ENCODE results near the gene SLC14A1.

Gene SLC14A1

DNA sequence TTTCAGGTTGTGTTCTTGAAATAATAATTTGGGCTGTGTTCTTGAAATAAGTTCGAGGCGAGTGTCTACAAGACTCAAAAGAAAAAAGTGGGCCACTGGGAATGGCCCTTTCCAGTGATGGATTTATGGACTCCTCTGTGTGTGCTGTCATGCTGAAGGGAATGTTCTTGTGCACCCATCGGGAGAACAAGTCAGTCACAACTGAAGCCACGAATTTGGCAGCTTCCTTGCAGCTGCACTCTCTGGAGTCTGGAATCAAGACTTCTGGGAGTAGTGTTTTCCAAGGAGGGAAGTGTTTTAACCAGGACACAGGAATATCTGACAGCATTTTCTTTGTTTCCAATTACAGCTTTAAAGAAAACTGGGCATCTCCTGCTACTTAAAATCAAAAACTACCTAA, 620 bp downstream of the SLC14A1 start:
- Histone ChIP-seq H3K4me1 (ENCODE audit: control insufficient read depth, insufficient read depth, low read length) (no peaks in the 10 kb centered on the region), H3K9me3 (ENCODE audit: control insufficient read depth in 2 of 2, low read length in 2 of 2) (no peaks in the 10 kb centered on the region), H3K27me3 (ENCODE audit: control insufficient read depth in 1 of 2, insufficient read depth in 2 of 2, low read length in 2 of 2) (peaks cover 5 to 6% of the 10 kb centered on the region in 2 donors), H3K9ac (ENCODE audit: low read length in 2 of 2) (no peak overlapping the region), H3K4me3 (ENCODE audit: low read length in 2 of 2) (no peak overlapping the region), H3K36me3 (ENCODE audit: control insufficient read depth in 2 of 2, insufficient read depth in 2 of 2, low read length in 2 of 2) (no peaks in the 10 kb centered on the region), H3K27ac (ENCODE audit: low read length) (no peak overlapping the region)

DNA sequence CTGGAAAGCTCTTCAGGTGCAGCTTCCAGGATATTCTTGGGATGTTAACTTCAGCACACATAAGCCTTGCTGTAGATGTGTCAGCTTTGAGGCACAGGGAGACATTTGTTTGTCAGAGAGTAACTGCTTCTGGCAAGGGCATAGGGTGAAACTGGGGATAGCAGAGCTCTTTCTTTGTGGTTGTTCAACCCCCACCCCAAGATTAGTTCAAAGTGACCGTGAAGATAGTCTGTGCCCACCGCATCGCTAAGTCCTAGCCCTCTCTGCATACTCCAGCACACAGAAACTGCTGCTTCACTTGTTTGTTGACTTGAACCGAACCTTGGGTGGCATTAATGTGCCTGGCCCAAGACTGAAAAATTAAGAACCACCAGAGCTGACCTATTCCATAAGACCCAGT, 1.4 kb downstream of the SLC14A1 start:
- Histone ChIP-seq H3K27ac (ENCODE audit: low read length) (no peak overlapping the region), H3K27me3 (ENCODE audit: control insufficient read depth in 1 of 2, insufficient read depth in 2 of 2, low read length in 2 of 2) (peaks cover 4 to 5% of the 10 kb centered on the region in 2 donors), H3K4me1 (ENCODE audit: control insufficient read depth, insufficient read depth, low read length) (no peaks in the 10 kb centered on the region), H3K9me3 (ENCODE audit: control insufficient read depth in 2 of 2, low read length in 2 of 2) (no peaks in the 10 kb centered on the region), H3K9ac (ENCODE audit: low read length in 2 of 2) (no peak overlapping the region), H3K36me3 (ENCODE audit: control insufficient read depth in 2 of 2, insufficient read depth in 2 of 2, low read length in 2 of 2) (no peaks in the 10 kb centered on the region), H3K4me3 (ENCODE audit: low read length in 2 of 2) (no peak overlapping the region)

DNA sequence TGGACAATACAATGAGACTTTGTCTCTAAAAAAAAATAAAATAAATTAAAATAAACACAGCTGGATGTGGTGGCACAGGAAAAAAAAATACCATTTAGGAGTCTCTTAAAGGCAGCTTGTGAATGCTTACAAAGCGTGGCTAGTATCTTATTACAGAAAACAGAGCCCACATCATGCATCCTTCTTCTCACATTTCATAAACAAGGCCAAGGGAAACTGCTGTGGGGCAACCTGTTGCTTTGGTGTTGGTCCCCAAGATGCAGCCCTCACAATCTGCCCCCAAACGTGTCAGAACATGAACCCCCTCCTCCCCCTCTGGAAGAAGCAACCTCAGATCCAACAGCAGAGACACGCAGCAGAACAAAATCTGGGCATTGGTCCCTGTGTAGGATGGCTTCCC, 2.6 kb downstream of the SLC14A1 start:
- H3K9me3 ChIP-seq (ENCODE audit: control insufficient read depth in 2 of 2, low read length in 2 of 2): no peaks in the 10 kb centered on the region
- H3K27ac ChIP-seq (ENCODE audit: low read length): no peak overlapping the region
- no peak overlapping the region for H3K9ac ChIP-seq (ENCODE audit: low read length in 2 of 2)
- no peaks in the 10 kb centered on the region for H3K4me1 ChIP-seq (ENCODE audit: control insufficient read depth, insufficient read depth, low read length)
- H3K36me3 ChIP-seq (ENCODE audit: control insufficient read depth in 2 of 2, insufficient read depth in 2 of 2, low read length in 2 of 2): no peaks in the 10 kb centered on the region
- no peak overlapping the region for H3K4me3 ChIP-seq (ENCODE audit: low read length in 2 of 2)
- peaks cover 2% of the 10 kb centered on the region in 2 donors for H3K27me3 ChIP-seq (ENCODE audit: control insufficient read depth in 1 of 2, insufficient read depth in 2 of 2, low read length in 2 of 2)

DNA sequence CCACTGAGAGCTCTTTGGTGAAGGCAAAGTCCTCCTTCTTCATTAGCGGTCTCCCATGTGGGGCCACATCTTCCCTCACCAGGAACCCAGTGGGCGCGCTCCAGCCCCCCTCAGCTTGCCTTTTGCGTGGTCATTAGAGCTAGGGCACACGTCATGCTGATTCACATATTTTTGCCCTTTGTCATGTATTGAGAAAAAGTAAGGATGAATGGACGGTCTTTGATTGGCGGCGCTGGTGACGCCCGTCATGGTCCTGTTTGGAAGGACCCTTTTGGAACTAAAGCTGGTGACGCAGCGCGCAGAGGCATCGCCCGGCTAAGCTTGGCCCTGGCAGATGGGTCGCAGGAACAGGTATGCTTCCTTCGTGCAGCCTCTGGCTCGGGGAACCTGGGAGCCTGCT, 3.1 kb downstream of the SLC14A1 start:
- Histone ChIP-seq H3K9me3 (ENCODE audit: control insufficient read depth in 2 of 2, low read length in 2 of 2) (no peaks in the 10 kb centered on the region), H3K27ac (ENCODE audit: low read length) (no peak overlapping the region), H3K36me3 (ENCODE audit: control insufficient read depth in 2 of 2, insufficient read depth in 2 of 2, low read length in 2 of 2) (no peaks in the 10 kb centered on the region), H3K27me3 (ENCODE audit: control insufficient read depth in 1 of 2, insufficient read depth in 2 of 2, low read length in 2 of 2) (no peaks in the 10 kb centered on the region), H3K4me1 (ENCODE audit: control insufficient read depth, insufficient read depth, low read length) (no peaks in the 10 kb centered on the region), H3K4me3 (ENCODE audit: low read length in 2 of 2) (no peak overlapping the region), H3K9ac (ENCODE audit: low read length in 2 of 2) (no peak overlapping the region)

DNA sequence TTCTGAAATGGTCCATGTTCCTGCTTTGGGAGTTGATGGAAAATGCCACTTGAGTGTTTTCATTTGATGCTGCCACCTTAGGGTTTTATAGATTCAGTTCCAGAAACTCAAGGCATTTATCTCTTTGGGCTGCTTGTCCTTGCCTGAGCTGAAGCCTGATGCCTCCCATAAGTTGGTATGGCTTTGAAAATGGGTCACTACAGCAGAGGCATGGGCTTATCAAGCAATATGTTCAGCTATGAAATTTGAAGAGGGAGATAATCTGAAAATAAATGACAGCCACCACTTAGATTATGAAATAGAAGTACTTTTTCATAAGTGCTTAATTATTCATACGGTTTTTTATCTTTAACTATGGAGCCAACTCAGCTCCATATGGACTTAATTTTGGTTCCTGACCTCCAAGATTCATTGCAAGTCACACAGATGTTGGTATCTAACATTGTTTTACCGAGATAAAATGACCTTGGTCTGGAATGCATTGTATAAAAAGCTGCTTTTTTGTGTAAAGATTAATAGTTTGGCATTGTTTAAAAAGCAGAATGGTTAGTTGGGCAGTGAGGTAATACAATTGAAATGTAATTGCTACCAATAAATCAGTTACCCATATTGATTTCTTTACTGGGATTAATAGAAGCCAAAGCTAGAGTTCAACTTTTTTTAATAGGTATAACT, 4.5 kb downstream of the SLC14A1 start:
- no peak overlapping the region for H3K4me3 ChIP-seq (ENCODE audit: low read length in 2 of 2)
- H3K36me3 ChIP-seq (ENCODE audit: control insufficient read depth in 2 of 2, insufficient read depth in 2 of 2, low read length in 2 of 2): no peaks in the 10 kb centered on the region
- no peak overlapping the region for H3K27ac ChIP-seq (ENCODE audit: low read length)
- no peaks in the 10 kb centered on the region for H3K4me1 ChIP-seq (ENCODE audit: control insufficient read depth, insufficient read depth, low read length)
- no peaks in the 10 kb centered on the region for H3K27me3 ChIP-seq (ENCODE audit: control insufficient read depth in 1 of 2, insufficient read depth in 2 of 2, low read length in 2 of 2)
- no peak overlapping the region for H3K9ac ChIP-seq (ENCODE audit: low read length in 2 of 2)
- no peaks in the 10 kb centered on the region for H3K9me3 ChIP-seq (ENCODE audit: control insufficient read depth in 2 of 2, low read length in 2 of 2)

DNA sequence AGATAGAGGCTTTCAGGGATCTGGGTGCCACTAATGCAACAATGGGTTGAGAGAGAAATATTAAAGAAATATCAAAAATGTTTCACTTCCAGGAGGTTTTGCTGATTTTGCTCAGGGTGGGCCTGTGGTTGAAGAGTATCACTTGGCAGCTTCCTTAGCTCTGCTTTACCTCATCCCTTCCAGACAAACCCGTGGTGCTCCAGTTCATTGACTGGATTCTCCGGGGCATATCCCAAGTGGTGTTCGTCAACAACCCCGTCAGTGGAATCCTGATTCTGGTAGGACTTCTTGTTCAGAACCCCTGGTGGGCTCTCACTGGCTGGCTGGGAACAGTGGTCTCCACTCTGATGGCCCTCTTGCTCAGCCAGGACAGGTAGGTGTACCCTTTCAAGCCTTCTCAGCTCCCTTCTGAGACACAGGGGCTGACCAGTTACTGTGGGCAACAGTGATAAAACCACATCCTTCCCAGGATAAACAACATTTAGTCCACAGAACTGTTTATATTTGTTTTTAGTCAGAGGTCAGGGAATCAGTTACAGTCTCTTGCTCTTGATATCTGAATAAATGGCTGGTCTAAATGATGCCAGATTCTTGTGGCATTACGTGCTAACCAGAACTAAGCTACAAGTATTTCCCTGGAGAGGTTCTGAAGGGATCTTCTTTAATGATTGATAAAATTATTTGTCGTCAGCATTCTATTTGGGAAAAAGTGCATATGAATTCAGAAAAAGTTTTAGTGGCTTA, 7.0 kb downstream of the SLC14A1 start:
- Histone ChIP-seq H3K36me3 (ENCODE audit: control insufficient read depth in 2 of 2, insufficient read depth in 2 of 2, low read length in 2 of 2) (no peaks in the 10 kb centered on the region), H3K27ac (ENCODE audit: low read length) (no peak overlapping the region), H3K27me3 (ENCODE audit: control insufficient read depth in 1 of 2, insufficient read depth in 2 of 2, low read length in 2 of 2) (no peaks in the 10 kb centered on the region), H3K4me3 (ENCODE audit: low read length in 2 of 2) (no peak overlapping the region), H3K9ac (ENCODE audit: low read length in 2 of 2) (no peak overlapping the region), H3K9me3 (ENCODE audit: control insufficient read depth in 2 of 2, low read length in 2 of 2) (no peaks in the 10 kb centered on the region), H3K4me1 (ENCODE audit: control insufficient read depth, insufficient read depth, low read length) (no peaks in the 10 kb centered on the region)

DNA sequence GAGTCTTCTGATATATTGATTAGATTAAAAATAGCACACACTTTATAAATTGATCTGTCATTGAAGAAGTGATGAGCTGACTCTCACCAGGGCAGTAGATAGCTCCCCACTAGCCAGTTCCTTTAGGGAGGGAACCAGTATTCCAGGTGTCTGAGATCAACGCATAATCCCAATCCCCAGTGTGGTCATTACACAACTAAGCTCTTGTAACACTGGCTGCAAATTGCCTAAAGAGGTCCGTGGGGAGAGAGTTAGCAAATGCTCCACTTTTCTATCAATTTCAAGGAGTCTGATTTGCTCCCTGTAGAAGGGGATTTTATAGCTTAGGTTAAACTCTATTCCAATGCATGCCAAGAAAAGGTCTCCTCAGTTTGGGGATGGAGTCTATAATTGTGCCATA, 7.7 kb downstream of the SLC14A1 start:
- H3K9me3 ChIP-seq (ENCODE audit: control insufficient read depth in 2 of 2, low read length in 2 of 2): no peaks in the 10 kb centered on the region
- H3K4me3 ChIP-seq (ENCODE audit: low read length in 2 of 2): no peak overlapping the region
- no peak overlapping the region for H3K27ac ChIP-seq (ENCODE audit: low read length)
- H3K27me3 ChIP-seq (ENCODE audit: control insufficient read depth in 1 of 2, insufficient read depth in 2 of 2, low read length in 2 of 2): no peaks in the 10 kb centered on the region
- H3K4me1 ChIP-seq (ENCODE audit: control insufficient read depth, insufficient read depth, low read length): no peaks in the 10 kb centered on the region
- no peak overlapping the region for H3K9ac ChIP-seq (ENCODE audit: low read length in 2 of 2)
- no peaks in the 10 kb centered on the region for H3K36me3 ChIP-seq (ENCODE audit: control insufficient read depth in 2 of 2, insufficient read depth in 2 of 2, low read length in 2 of 2)

DNA sequence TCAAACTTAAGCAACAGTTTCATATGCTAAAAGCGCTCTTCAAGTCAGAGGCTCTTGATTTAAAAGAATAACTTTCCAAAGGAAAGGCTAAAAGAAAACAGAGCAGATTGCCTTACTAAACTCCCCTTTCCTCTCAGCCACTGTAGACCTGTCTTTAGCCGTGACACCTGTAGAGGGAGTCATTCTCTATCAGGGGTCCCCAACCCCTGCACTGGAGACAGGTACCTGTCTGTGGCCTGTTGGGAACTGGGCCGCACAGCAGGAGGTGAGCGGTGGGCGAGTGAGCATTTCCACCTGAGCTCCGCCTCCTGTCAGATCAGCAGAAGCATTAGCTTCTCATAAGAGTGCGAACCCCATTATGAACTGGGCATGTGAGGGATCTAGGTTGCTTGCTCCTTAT, 9.6 kb downstream of the SLC14A1 start:
- Histone ChIP-seq H3K9ac (ENCODE audit: low read length in 2 of 2) (no peak overlapping the region), H3K27me3 (ENCODE audit: control insufficient read depth in 1 of 2, insufficient read depth in 2 of 2, low read length in 2 of 2) (no peaks in the 10 kb centered on the region), H3K4me3 (ENCODE audit: low read length in 2 of 2) (no peak overlapping the region), H3K4me1 (ENCODE audit: control insufficient read depth, insufficient read depth, low read length) (no peaks in the 10 kb centered on the region), H3K27ac (ENCODE audit: low read length) (no peak overlapping the region), H3K9me3 (ENCODE audit: control insufficient read depth in 2 of 2, low read length in 2 of 2) (no peaks in the 10 kb centered on the region), H3K36me3 (ENCODE audit: control insufficient read depth in 2 of 2, insufficient read depth in 2 of 2, low read length in 2 of 2) (no peaks in the 10 kb centered on the region)

DNA sequence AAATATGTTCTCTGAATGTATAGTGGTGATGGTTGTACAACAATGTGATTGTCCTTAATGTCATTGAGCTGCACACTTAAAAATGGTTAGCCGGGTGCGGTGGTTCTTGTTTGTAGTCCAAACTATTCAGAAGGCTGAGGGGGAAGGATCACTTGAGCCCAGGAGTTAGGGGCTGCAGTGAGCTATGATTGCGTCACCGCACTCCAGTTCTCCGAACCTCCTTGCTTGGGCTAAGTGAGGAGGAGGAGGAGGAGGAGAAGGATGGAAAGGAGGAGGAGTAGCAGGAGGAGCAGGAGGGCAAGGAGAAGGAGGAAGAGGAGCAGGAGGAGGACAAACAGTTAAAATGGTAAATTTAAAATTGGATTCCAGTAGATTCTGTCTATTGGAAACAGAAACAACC, 10.5 kb downstream of the SLC14A1 start:
- H3K27ac ChIP-seq (ENCODE audit: low read length): no peak overlapping the region
- H3K9me3 ChIP-seq (ENCODE audit: control insufficient read depth in 2 of 2, low read length in 2 of 2): no peaks in the 10 kb centered on the region
- H3K36me3 ChIP-seq (ENCODE audit: control insufficient read depth in 2 of 2, insufficient read depth in 2 of 2, low read length in 2 of 2): no peaks in the 10 kb centered on the region
- no peaks in the 10 kb centered on the region for H3K27me3 ChIP-seq (ENCODE audit: control insufficient read depth in 1 of 2, insufficient read depth in 2 of 2, low read length in 2 of 2)
- no peak overlapping the region for H3K9ac ChIP-seq (ENCODE audit: low read length in 2 of 2)
- no peaks in the 10 kb centered on the region for H3K4me1 ChIP-seq (ENCODE audit: control insufficient read depth, insufficient read depth, low read length)
- H3K4me3 ChIP-seq (ENCODE audit: low read length in 2 of 2): no peak overlapping the region

DNA sequence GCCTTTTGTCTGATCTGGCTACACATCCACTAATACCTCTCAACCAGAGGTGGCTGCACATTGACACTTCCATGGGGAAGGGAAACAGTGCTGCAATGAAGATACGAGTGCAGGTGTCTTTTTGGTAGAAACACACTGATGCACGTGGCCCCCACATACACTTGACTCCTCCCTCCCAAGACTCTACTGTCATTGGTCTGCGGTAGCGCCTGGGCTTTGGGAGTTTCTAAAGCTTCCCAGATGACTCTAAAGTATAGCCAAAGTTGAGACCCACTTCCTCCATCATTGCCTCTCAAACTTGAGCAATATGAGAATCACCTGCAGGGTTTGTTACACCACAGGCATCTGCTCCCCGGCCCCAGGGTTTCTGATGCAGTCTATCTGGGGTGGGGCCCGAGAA, 11.0 kb downstream of the SLC14A1 start:
- no peaks in the 10 kb centered on the region for H3K27me3 ChIP-seq (ENCODE audit: control insufficient read depth in 1 of 2, insufficient read depth in 2 of 2, low read length in 2 of 2)
- no peak overlapping the region for H3K4me3 ChIP-seq (ENCODE audit: low read length in 2 of 2)
- no peaks in the 10 kb centered on the region for H3K4me1 ChIP-seq (ENCODE audit: control insufficient read depth, insufficient read depth, low read length)
- no peak overlapping the region for H3K27ac ChIP-seq (ENCODE audit: low read length)
- no peaks in the 10 kb centered on the region for H3K36me3 ChIP-seq (ENCODE audit: control insufficient read depth in 2 of 2, insufficient read depth in 2 of 2, low read length in 2 of 2)
- H3K9ac ChIP-seq (ENCODE audit: low read length in 2 of 2): no peak overlapping the region
- no peaks in the 10 kb centered on the region for H3K9me3 ChIP-seq (ENCODE audit: control insufficient read depth in 2 of 2, low read length in 2 of 2)

DNA sequence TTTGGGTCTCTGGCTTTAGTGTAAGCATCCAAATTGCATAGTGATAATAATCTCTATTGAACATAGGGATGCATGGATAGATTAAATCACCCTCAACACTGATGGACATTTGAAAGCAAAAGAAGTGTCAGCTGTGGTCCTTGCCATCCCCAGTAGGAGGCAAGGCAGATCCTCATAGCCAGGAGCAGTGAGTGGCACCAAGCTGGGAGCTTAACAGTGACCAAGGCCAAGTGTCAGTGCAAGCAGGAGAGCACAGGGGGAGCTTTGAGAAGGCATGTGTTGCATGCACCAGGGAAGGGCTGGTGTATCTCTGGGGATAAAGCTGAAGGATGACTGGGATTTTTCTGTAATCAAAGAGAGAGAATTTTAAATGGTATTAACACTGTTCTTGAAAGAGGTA, 14.7 kb downstream of the SLC14A1 start:
- no peak overlapping the region for H3K4me3 ChIP-seq (ENCODE audit: low read length in 2 of 2)
- no peak overlapping the region for H3K9ac ChIP-seq (ENCODE audit: low read length in 2 of 2)
- no peak overlapping the region for H3K27ac ChIP-seq (ENCODE audit: low read length)
- no peaks in the 10 kb centered on the region for H3K4me1 ChIP-seq (ENCODE audit: control insufficient read depth, insufficient read depth, low read length)
- H3K36me3 ChIP-seq (ENCODE audit: control insufficient read depth in 2 of 2, insufficient read depth in 2 of 2, low read length in 2 of 2): no peaks in the 10 kb centered on the region
- no peaks in the 10 kb centered on the region for H3K27me3 ChIP-seq (ENCODE audit: control insufficient read depth in 1 of 2, insufficient read depth in 2 of 2, low read length in 2 of 2)
- no peaks in the 10 kb centered on the region for H3K9me3 ChIP-seq (ENCODE audit: control insufficient read depth in 2 of 2, low read length in 2 of 2)
